IMR-90 (cell line): Measurements from ENCODE around the gene PNKP. TPM values are rescaled to one million over a fixed set of nuclear protein-coding genes. Genes with fewer than 3 reads are reported as not detected.

ENCODE experiments used
- ATAC-seq: fragments of 200-7000 bp; cut with Tn5 transposase; 2 replicates; pipeline ENCODE4 v1.9.1; 2020; ENCODE audit warnings: low read depth, mild to moderate bottlenecking, moderate library complexity
- BruUV-seq: library from RNA; stranded (reverse); fragments of 400-500 nt; replicated peaks from 2 replicates; lab custom pipeline; 2021; lab: Mats Ljungman, UMichigan
- CTCF ChIA-PET: fragments of 300-600 bp; formaldehyde crosslinking; extraction: SDS; loops from one replicate; lab custom pipeline; 2021; ENCODE audit warnings: antibody characterized with exemption; lab: Yijun Ruan, JAX
- POLR2A ChIA-PET: fragments of 300-600 bp; sonication (Branson Sonifier 250); formaldehyde crosslinking; loops from one replicate; lab custom pipeline; 2022; ENCODE audit warnings: antibody characterized with exemption; ENCODE audit not compliant: unreplicated experiment; lab: Charles Lee
- DNase-seq: peaks from one replicate; pipeline ENCODE4 v3.0.0; 2013
- H2AFZ ChIP-seq: replicated peaks from 2 replicates; pipeline ENCODE3; 2013; ENCODE audit warnings: low read length, mild to moderate bottlenecking; ENCODE audit not compliant: poor library complexity
- H2AK5ac ChIP-seq: 2 replicates; pipeline ENCODE4 v1.6.1; 2013; ENCODE audit warnings: low read depth, low read length, inconsistent platforms
- H2AK9ac ChIP-seq: replicated peaks from 2 replicates; pipeline ENCODE3; 2013; ENCODE audit warnings: mild to moderate bottlenecking, low read depth, low read length, moderate library complexity; ENCODE audit not compliant: poor library complexity
- H2BK120ac ChIP-seq: 2 replicates; pipeline ENCODE4 v1.6.1; 2013; ENCODE audit warnings: low read depth, low read length, inconsistent platforms
- H2BK15ac ChIP-seq: 3 replicates; pipeline ENCODE4 v1.6.1; 2013; ENCODE audit warnings: low read depth, low read length, inconsistent platforms
- H2BK20ac ChIP-seq: 2 replicates; pipeline ENCODE4 v1.6.1; 2013; ENCODE audit warnings: low read depth, mild to moderate bottlenecking, inconsistent platforms, low read length, moderate library complexity
- H2BK5ac ChIP-seq: 2 replicates; pipeline ENCODE4 v1.6.1; 2013; ENCODE audit warnings: mild to moderate bottlenecking, low read depth, low read length, inconsistent platforms; ENCODE audit not compliant: poor library complexity, severe bottlenecking
- H3K14ac ChIP-seq: replicated peaks from 2 replicates; pipeline ENCODE4 v1.6.1; 2013; ENCODE audit warnings: low read depth, low read length, inconsistent platforms
- H3K18ac ChIP-seq: 2 replicates; pipeline ENCODE4 v1.6.1; 2013; ENCODE audit warnings: low read depth, low read length, control low read depth
- H3K23ac ChIP-seq: 2 replicates; pipeline ENCODE4 v1.6.1; 2013; ENCODE audit warnings: low read depth, low read length, inconsistent platforms
- H3K27ac ChIP-seq: 2 replicates; pipeline ENCODE4 v1.5.1; 2013; ENCODE audit warnings: mild to moderate bottlenecking, control low read depth, low read length; ENCODE audit not compliant: insufficient read depth
- H3K27me3 ChIP-seq: 2 replicates; pipeline ENCODE4 v1.6.1; 2013; ENCODE audit warnings: low read length; ENCODE audit not compliant: control insufficient read depth, insufficient read depth
- H3K36me3 ChIP-seq: 2 replicates; pipeline ENCODE4 v1.6.1; 2013; ENCODE audit warnings: low read length, mixed read lengths; ENCODE audit not compliant: control insufficient read depth, insufficient read depth
- H3K4ac ChIP-seq: 2 replicates; pipeline ENCODE4 v1.6.1; 2013; ENCODE audit warnings: low read depth, low read length, inconsistent platforms
- H3K4me1 ChIP-seq: 2 replicates; pipeline ENCODE4 v1.6.1; 2013; ENCODE audit warnings: low read length, mixed read lengths; ENCODE audit not compliant: control insufficient read depth, insufficient read depth
- H3K4me2 ChIP-seq: 2 replicates; pipeline ENCODE4 v1.6.1; 2013; ENCODE audit warnings: low read depth, mild to moderate bottlenecking, control low read depth, low read length, moderate library complexity
- H3K4me3 ChIP-seq: 2 replicates; pipeline ENCODE4 v1.5.1; 2013; ENCODE audit warnings: low read depth, mild to moderate bottlenecking, control low read depth, low read length, moderate library complexity; ENCODE audit not compliant: insufficient read depth
- H3K56ac ChIP-seq: 2 replicates; pipeline ENCODE4 v1.6.1; 2013; ENCODE audit warnings: low read length, inconsistent platforms; ENCODE audit not compliant: insufficient read depth; ENCODE audit errors: extremely low read depth
- H3K79me1 ChIP-seq, 2 experiments: 2 replicates each; pipeline ENCODE4 v1.6.1; 2013; ENCODE audit warnings: low read length in 2 of 2, inconsistent platforms in 1 of 2, low read depth in 1 of 2
- H3K9ac ChIP-seq: 2 replicates; pipeline ENCODE4 v1.6.1; 2013; ENCODE audit warnings: low read depth, low read length, control low read depth
- H3K9me1 ChIP-seq: 2 replicates; pipeline ENCODE4 v1.6.1; 2013; ENCODE audit warnings: low read length, inconsistent platforms; ENCODE audit not compliant: insufficient read depth
- H3K9me3 ChIP-seq: 2 replicates; pipeline ENCODE4 v1.6.1; 2013; ENCODE audit warnings: low read length; ENCODE audit not compliant: control insufficient read depth, insufficient read depth
- H4K20me1 ChIP-seq: 2 replicates; pipeline ENCODE4 v1.6.1; 2013; ENCODE audit warnings: low read length, inconsistent platforms; ENCODE audit not compliant: insufficient read depth
- H4K5ac ChIP-seq: 2 replicates; pipeline ENCODE4 v1.6.1; 2013; ENCODE audit warnings: mild to moderate bottlenecking, low read depth, low read length, control low read depth
- H4K8ac ChIP-seq, 2 experiments: 2 replicates each; pipeline ENCODE4 v1.6.1; 2013; ENCODE audit warnings: low read depth in 2 of 2, low read length in 2 of 2, control low read depth in 1 of 2, inconsistent platforms in 1 of 2
- H4K91ac ChIP-seq: 2 replicates; pipeline ENCODE4 v1.6.1; 2013; ENCODE audit warnings: low read depth, low read length, inconsistent platforms; ENCODE audit not compliant: insufficient read depth
- BHLHE40 ChIP-seq: fragments of 150-350 bp; IDR thresholded peaks from 2 replicates; pipeline ENCODE4 v1.6.1; 2016; ENCODE audit warnings: mild to moderate bottlenecking, low read depth, low read length
- CHD1 ChIP-seq: IDR thresholded peaks from 2 replicates; pipeline ENCODE4 v1.6.1; 2012; ENCODE audit warnings: low read depth, low read length, improper control_type of control experiment
- FOS ChIP-seq: fragments of 150-350 bp; IDR thresholded peaks from 2 replicates; pipeline ENCODE4 v1.6.1; 2016; ENCODE audit warnings: low read depth, low read length
- MAFK ChIP-seq: IDR thresholded peaks from 2 replicates; pipeline ENCODE4 v1.6.1; 2012; ENCODE audit warnings: low read depth, low read length, improper control_type of control experiment
- MAZ ChIP-seq: IDR thresholded peaks from 2 replicates; pipeline ENCODE4 v1.6.1; 2012; ENCODE audit warnings: low read depth, mild to moderate bottlenecking, low read length, improper control_type of control experiment, moderate library complexity, borderline replicate concordance
- MXI1 ChIP-seq: IDR thresholded peaks from 2 replicates; pipeline ENCODE4 v1.6.1; 2012; ENCODE audit warnings: low read depth, mild to moderate bottlenecking, low read length, moderate library complexity, borderline replicate concordance
- NFE2L2 ChIP-seq: fragments of 150-350 bp; IDR thresholded peaks from 2 replicates; pipeline ENCODE4 v1.6.1; 2016; ENCODE audit warnings: low read depth, mild to moderate bottlenecking, low read length
- RAD21 ChIP-seq: IDR thresholded peaks from 2 replicates; pipeline ENCODE4 v1.6.1; 2012; ENCODE audit warnings: low read length, improper control_type of control experiment
- RCOR1 ChIP-seq: IDR thresholded peaks from 2 replicates; pipeline ENCODE4 v1.6.1; 2012; ENCODE audit warnings: mild to moderate bottlenecking, low read length, improper control_type of control experiment; ENCODE audit not compliant: insufficient replicate concordance
- SMC3 ChIP-seq: fragments of 150-350 bp; IDR thresholded peaks from 2 replicates; pipeline ENCODE4 v1.6.1; 2016; ENCODE audit warnings: low read depth, mild to moderate bottlenecking, antibody characterized with exemption, low read length, moderate library complexity
- USF2 ChIP-seq: fragments of 150-350 bp; IDR thresholded peaks from 2 replicates; pipeline ENCODE4 v1.6.1; 2017; ENCODE audit warnings: mild to moderate bottlenecking, antibody characterized with exemption, low read length, low read depth
- WGBS, 2 experiments: methylation state at CpG; one replicate each; pipeline versions ENCODE4 v1.1.5 to v1.1.7; 2013; ENCODE audit warnings: missing lambda C conversion rate in 2 of 2; ENCODE audit not compliant: insufficient read length in 1 of 2; ENCODE audit errors: extremely low coverage in 2 of 2; 5-methylcytosine and 5-hydroxymethylcytosine counted together
- dilution Hi-C: fragments of 300-500 bp; cut with HindIII; formaldehyde crosslinking; loops from one replicate; pipeline ENCODE4 v1.14.3; 2018; ENCODE audit warnings: low sequenced_read_pairs; ENCODE audit not compliant: unreplicated experiment
- in situ Hi-C: fragments of 300-500 bp; cut with MboI; formaldehyde crosslinking; loops from 3 replicates; pipeline ENCODE4 v1.14.3; 2019; ENCODE audit warnings: low sequenced_read_pairs, inconsistent platforms, mixed read lengths
- intact Hi-C: fragments of 100-400 bp; cut with micrococcal nuclease; formaldehyde crosslinking; loops from 2 replicates; pipeline ENCODE4 v1.10.0; 2022
- polyA plus RNA-seq, 3 experiments: library from polyadenylated mRNA; depleted of rRNA; stranded (reverse); fragments of >200 nt; gene quantifications; 2 replicates each; pipeline ENCODE4 v1.2.3, GENCODE V29; 2012; ENCODE audit warnings: low replicate concordance in 1 of 3
- total RNA-seq: library from RNA; depleted of rRNA; stranded (reverse); fragments of >200 nt; gene quantifications from 2 replicates; pipeline ENCODE4 v1.2.3, GENCODE V29; 2012

Gene PNKP
- total and polyA plus RNA-seq, 2 of the 4 experiments (the other 2 are of a cell fraction) = 14.2 to 25.0 TPM

GRCh38 chr19:49878744-49879070 is 11.3 kb upstream of the PNKP start (continued):
- no peak for TF ChIP-seq MAFK
- TF ChIP-seq CHD1 = no peak
- no peak for TF ChIP-seq FOS
- TF ChIP-seq BHLHE40 = no peak

GRCh38 chr19:49877879-49878743 is 10.7 kb upstream of the PNKP start:
- peak overlapping the region; percentile 63 for H3K4me3 ChIP-seq
- ChIA-PET CTCF (no interaction called here), POLR2A (no interaction called here)
- peak overlapping the region; percentile 86 for H3K23ac ChIP-seq
- peak overlapping the region; percentile 92; the same call in 1 of the 2 replicates for H3K56ac ChIP-seq
- TF ChIP-seq SMC3 = no peak
- no peak for TF ChIP-seq MAFK
- no peak for TF ChIP-seq RCOR1
- peak; percentile 2; the same call in 1 of the 2 replicates for TF ChIP-seq RAD21
- TF ChIP-seq MXI1 = no peak
- peak; percentile 86; the same call in 1 of the 2 replicates for TF ChIP-seq MAZ
- TF ChIP-seq NFE2L2 = no peak
- no peak for TF ChIP-seq USF2
- H3K9me3 ChIP-seq = peaks cover 6% of the 10 kb centered on the region; the same call in 1 of the 2 replicates
- DNase-seq = peak; percentile 96
- peak overlapping the region; percentile 89 for H3K14ac ChIP-seq
- peak overlapping the region; percentile 91 for H3K4ac ChIP-seq
- peak overlapping the region; percentile 84 for H2BK120ac ChIP-seq
- 2% methylated on average over 8 of the region's 41 CpGs; no CpG with 5 or more reads in 1 of the 2 experiments for whole genome bisulfite sequencing, 2 experiments
- peaks cover 34% of the 10 kb centered on the region for H3K36me3 ChIP-seq
- peak overlapping the region; percentile 95 for H2BK5ac ChIP-seq
- H4K20me1 ChIP-seq = no peaks in the 10 kb centered on the region; the same call in 1 of the 2 replicates
- peak overlapping the region; percentile 93 for H2AK9ac ChIP-seq
- in situ Hi-C loops (no loop called here), dilution Hi-C loops (no loop called here), intact Hi-C loops (loop anchor here (5.0 kb wide), 1 partner anchor 149 kb away; the partner anchor contains the start of genes VRK3 and ZNF473)
- H3K9me1 ChIP-seq = peaks cover 10% of the 10 kb centered on the region
- peak; percentile 79 for ATAC-seq
- H3K79me1 ChIP-seq = peaks cover 22 to 49% of the 10 kb centered on the region in 2 experiments
- peak overlapping the region; percentile 93 for H4K91ac ChIP-seq
- no TSS peak for BruUV-seq
- peak overlapping the region; percentile 91 for H3K9ac ChIP-seq
- H3K18ac ChIP-seq = peak overlapping the region; percentile 86
- peak overlapping the region; percentile 57; the same call in 1 of the 2 replicates for H2AK5ac ChIP-seq
- H3K27ac ChIP-seq = peak overlapping the region; percentile 88
- peak overlapping the region; percentile 45 to 99; a peak in 3 of 4 replicates for H4K8ac ChIP-seq
- peak overlapping the region; percentile 93 for H4K5ac ChIP-seq
- peak overlapping the region; percentile 96 for H3K4me2 ChIP-seq
- peak overlapping the region; percentile 84; the same call in 1 of the 3 replicates for H2BK15ac ChIP-seq
- no peak overlapping the region for H2BK20ac ChIP-seq
- H2AFZ ChIP-seq = peak overlapping the region; percentile 99
- no peaks in the 10 kb centered on the region for H3K27me3 ChIP-seq
- peaks cover 7% of the 10 kb centered on the region for H3K4me1 ChIP-seq
